ENCODE results near the gene FAXDC2. TPM values are rescaled to one million over a fixed set of nuclear protein-coding genes. Genes with fewer than 3 reads are reported as not detected.

Gene FAXDC2
- total RNA-seq = 7.8 and 8.9 TPM in 2 replicates

GRCh38 chr5:154850255-154851062 lies at the start of gene FAXDC2:
Gene FAXDC2, minus strand, starts transcription at chr5:154850603. Its CDS starts 12,425 bp downstream, at chr5:154838178.
- DNase-seq (ENCODE audit: extremely low read depth, low read depth, low spot score) = no peak

- no peak for DNase-seq (ENCODE audit: extremely low read depth, low read depth, low spot score)
Observed at GRCh38 chr5:154900066-154900465, 49.7 kb upstream of the FAXDC2 start.

GRCh38 chr5:154899151-154899816 lies 48.9 kb upstream of the FAXDC2 start:
- DNase-seq (ENCODE audit: extremely low read depth, low read depth, low spot score) = no peak

GRCh38 chr5:154898210-154898609 lies 47.8 kb upstream of the FAXDC2 start:
- DNase-seq (ENCODE audit: extremely low read depth, low read depth, low spot score) = no peak

GRCh38 chr5:154896562-154897165 lies 46.3 kb upstream of the FAXDC2 start:
- no peak for DNase-seq (ENCODE audit: extremely low read depth, low read depth, low spot score)

- DNase-seq (ENCODE audit: extremely low read depth, low read depth, low spot score) = no peak
Observed at GRCh38 chr5:154895606-154896561, 45.5 kb upstream of the FAXDC2 start.

GRCh38 chr5:154893381-154893780 lies 43.0 kb upstream of the FAXDC2 start:
- DNase-seq (ENCODE audit: extremely low read depth, low read depth, low spot score) = no peak

GRCh38 chr5:154892369-154892771 lies 42.0 kb upstream of the FAXDC2 start:
- no peak for DNase-seq (ENCODE audit: extremely low read depth, low read depth, low spot score)

GRCh38 chr5:154885439-154885838 lies 35.0 kb upstream of the FAXDC2 start:
- no peak for DNase-seq (ENCODE audit: extremely low read depth, low read depth, low spot score)

- no peak for DNase-seq (ENCODE audit: extremely low read depth, low read depth, low spot score)
Observed at GRCh38 chr5:154884424-154884823, 34.0 kb upstream of the FAXDC2 start.

- no peak for DNase-seq (ENCODE audit: extremely low read depth, low read depth, low spot score)
Observed at GRCh38 chr5:154881986-154882385, 31.6 kb upstream of the FAXDC2 start.

- DNase-seq (ENCODE audit: extremely low read depth, low read depth, low spot score) = no peak
Observed at GRCh38 chr5:154878642-154879335, 28.4 kb upstream of the FAXDC2 start.

- no peak for DNase-seq (ENCODE audit: extremely low read depth, low read depth, low spot score)
Observed at GRCh38 chr5:154873791-154874331, 23.5 kb upstream of the FAXDC2 start.

GRCh38 chr5:154871734-154872133 lies 21.3 kb upstream of the FAXDC2 start:
- DNase-seq (ENCODE audit: extremely low read depth, low read depth, low spot score) = no peak

- DNase-seq (ENCODE audit: extremely low read depth, low read depth, low spot score) = no peak
Observed at GRCh38 chr5:154868702-154869101, 18.3 kb upstream of the FAXDC2 start.

- no peak for DNase-seq (ENCODE audit: extremely low read depth, low read depth, low spot score)
Observed at GRCh38 chr5:154866841-154867240, 16.4 kb upstream of the FAXDC2 start.

- DNase-seq (ENCODE audit: extremely low read depth, low read depth, low spot score) = no peak
Observed at GRCh38 chr5:154865466-154866184, 15.2 kb upstream of the FAXDC2 start.

GRCh38 chr5:154863291-154864080 lies 13.1 kb upstream of the FAXDC2 start:
- no peak for DNase-seq (ENCODE audit: extremely low read depth, low read depth, low spot score)

Data from glomerular endothelial cell (primary cell).